WTC11 (cell line): ENCODE measurements around the gene C16orf46. TPM values are rescaled to one million over a fixed set of nuclear protein-coding genes. Genes with fewer than 3 reads are reported as not detected.

Experiments
- ATF3 ChIP-seq: sonication (generic); formaldehyde crosslinking; conservative IDR thresholded peaks from 2 replicates; pipeline ENCODE4 v1.8.1; 2022; ENCODE audit warnings: mild to moderate bottlenecking, missing genetic modification reagents
- ATF6 ChIP-seq: sonication (generic); formaldehyde crosslinking; IDR thresholded peaks from 2 replicates; pipeline ENCODE4 v1.8.1; 2023; ENCODE audit warnings: mild to moderate bottlenecking, missing genetic modification reagents
- IRF2 ChIP-seq: sonication (generic); formaldehyde crosslinking; IDR thresholded peaks from 2 replicates; pipeline ENCODE4 v1.8.0; 2022; ENCODE audit warnings: low read depth, missing genetic modification reagents, borderline replicate concordance
- JUN ChIP-seq: sonication (generic); formaldehyde crosslinking; IDR thresholded peaks from 2 replicates; pipeline ENCODE4 v1.8.0; 2023; ENCODE audit warnings: mild to moderate bottlenecking, missing genetic modification reagents
- NR2C2 ChIP-seq: sonication (generic); formaldehyde crosslinking; IDR thresholded peaks from 2 replicates; pipeline ENCODE4 v1.8.0; 2022; ENCODE audit warnings: mild to moderate bottlenecking, missing genetic modification reagents
- PRRX2 ChIP-seq: fragments of 250-450 bp; sonication (Bioruptor Pico); IDR thresholded peaks from 2 replicates; pipeline ENCODE4 v1.8.0; 2021; ENCODE audit warnings: mild to moderate bottlenecking
- SMAD4 ChIP-seq: sonication (generic); formaldehyde crosslinking; IDR thresholded peaks from 2 replicates; pipeline ENCODE4 v1.8.0; 2022; ENCODE audit warnings: mild to moderate bottlenecking, missing genetic modification reagents
- SOX15 ChIP-seq: fragments of 250-450 bp; sonication (Bioruptor Pico); IDR thresholded peaks from 2 replicates; pipeline ENCODE4 v1.9.0; 2021; ENCODE audit warnings: mild to moderate bottlenecking
- TCF7 ChIP-seq: sonication (generic); formaldehyde crosslinking; IDR thresholded peaks from 2 replicates; pipeline ENCODE4 v1.8.0; 2022; ENCODE audit warnings: mild to moderate bottlenecking, low read depth, missing genetic modification reagents, moderate library complexity
- ZBTB21 ChIP-seq: sonication (generic); formaldehyde crosslinking; IDR thresholded peaks from 2 replicates; pipeline ENCODE4 v1.8.1; 2023; ENCODE audit warnings: mild to moderate bottlenecking, missing genetic modification reagents, borderline replicate concordance
- ZBTB43 ChIP-seq: sonication (generic); formaldehyde crosslinking; IDR thresholded peaks from 2 replicates; pipeline ENCODE4 v1.8.1; 2023; ENCODE audit warnings: mild to moderate bottlenecking, missing genetic modification reagents
- ZNF671 ChIP-seq: fragments of 250-450 bp; sonication (Bioruptor Pico); IDR thresholded peaks from 2 replicates; pipeline ENCODE4 v1.8.0; 2021; ENCODE audit warnings: mild to moderate bottlenecking
- total RNA-seq: library from RNA; stranded (reverse); gene quantifications from 3 replicates; pipeline ENCODE4 v1.2.3, GENCODE V29; 2021
- TF ChIP-seq, protein P1 (sequence below): sonication (generic); formaldehyde crosslinking; IDR thresholded peaks from 2 replicates; pipeline ENCODE4 v1.8.1; 2022; ENCODE audit warnings: mild to moderate bottlenecking, moderate library complexity, missing genetic modification reagents
- TF ChIP-seq, protein P2 (sequence below): sonication (generic); formaldehyde crosslinking; IDR thresholded peaks from 2 replicates; pipeline ENCODE4 v1.8.0; 2022; ENCODE audit warnings: mild to moderate bottlenecking, missing genetic modification reagents
- TF ChIP-seq, protein P3 (sequence below): sonication (generic); formaldehyde crosslinking; IDR thresholded peaks from 2 replicates; pipeline ENCODE4 v1.8.0; 2022; ENCODE audit warnings: missing genetic modification reagents
- TF ChIP-seq, protein P4 (sequence below): sonication (generic); formaldehyde crosslinking; IDR thresholded peaks from 2 replicates; pipeline ENCODE4 v1.8.1; 2022; ENCODE audit warnings: mild to moderate bottlenecking, missing genetic modification reagents, moderate library complexity, borderline replicate concordance

The C16orf46 gene
- total RNA-seq, 1 experiment from 2014 or later = 1.2 TPM

DNA sequence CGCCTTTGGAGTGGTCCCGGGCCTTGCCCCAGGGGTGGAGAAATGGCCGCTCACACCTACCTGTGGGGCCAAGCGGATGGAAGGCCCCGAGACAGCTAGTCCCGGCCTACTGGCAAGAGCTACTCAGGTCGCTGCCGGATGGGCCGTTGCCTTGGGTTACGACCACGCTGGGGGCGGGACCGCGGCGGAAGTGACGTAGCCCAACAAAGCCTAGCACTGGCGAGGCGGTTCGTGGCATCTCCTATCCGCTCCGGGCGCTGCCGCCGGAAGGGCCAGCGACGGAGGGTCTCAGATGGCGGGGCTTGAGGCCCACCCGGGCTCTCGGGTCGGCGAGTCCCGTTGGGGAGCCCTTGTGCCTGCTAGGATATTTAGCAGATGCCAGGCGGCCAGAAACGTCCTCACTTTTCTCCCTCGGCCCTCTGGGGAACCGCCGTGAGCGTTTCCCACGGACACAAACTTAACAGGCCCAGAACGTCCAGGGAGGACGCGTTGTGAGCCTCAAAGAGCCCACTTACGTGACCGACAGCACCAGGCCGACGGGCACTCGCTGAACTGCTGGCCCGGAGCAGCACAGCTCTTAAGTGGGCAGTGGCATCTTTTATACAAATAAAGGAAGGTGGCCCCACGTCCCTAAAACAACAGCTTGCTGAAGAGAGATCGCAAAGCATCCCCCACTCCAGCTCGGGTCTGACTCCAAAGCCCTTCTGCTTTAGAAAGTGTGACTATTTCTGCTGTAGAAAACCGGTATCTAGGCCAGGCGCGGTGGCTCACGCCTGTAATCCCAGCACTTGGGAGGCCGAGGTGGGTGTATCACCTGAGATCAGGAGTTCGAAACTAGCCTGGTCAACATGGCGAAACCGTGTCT lies at the start of gene C16orf46 (continued):
- no peak for TF ChIP-seq ATF3 (CRISPR knock-in tag)
- no peak for TF ChIP-seq JUN (CRISPR knock-in tag)
- TF ChIP-seq SMAD4 (CRISPR knock-in tag) = no peak
- no peak for TF ChIP-seq SOX15 (CRISPR knock-in tag)
- TF ChIP-seq ZNF671 (CRISPR knock-in tag) = no peak
- TF ChIP-seq, protein P1, sequence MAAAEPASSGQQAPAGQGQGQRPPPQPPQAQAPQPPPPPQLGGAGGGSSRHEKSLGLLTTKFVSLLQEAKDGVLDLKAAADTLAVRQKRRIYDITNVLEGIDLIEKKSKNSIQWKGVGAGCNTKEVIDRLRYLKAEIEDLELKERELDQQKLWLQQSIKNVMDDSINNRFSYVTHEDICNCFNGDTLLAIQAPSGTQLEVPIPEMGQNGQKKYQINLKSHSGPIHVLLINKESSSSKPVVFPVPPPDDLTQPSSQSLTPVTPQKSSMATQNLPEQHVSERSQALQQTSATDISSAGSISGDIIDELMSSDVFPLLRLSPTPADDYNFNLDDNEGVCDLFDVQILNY (CRISPR knock-in tag) = peak; percentile 43; the same call in 1 of the 2 replicates
- TF ChIP-seq TCF7 = no peak
- TF ChIP-seq, protein P2, sequence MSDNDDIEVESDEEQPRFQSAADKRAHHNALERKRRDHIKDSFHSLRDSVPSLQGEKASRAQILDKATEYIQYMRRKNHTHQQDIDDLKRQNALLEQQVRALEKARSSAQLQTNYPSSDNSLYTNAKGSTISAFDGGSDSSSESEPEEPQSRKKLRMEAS = no peak
- no peak for TF ChIP-seq PRRX2
- no peak for TF ChIP-seq ZBTB43 (CRISPR knock-in tag)
- TF ChIP-seq ATF6 (CRISPR knock-in tag) = no peak
- TF ChIP-seq ZBTB21 (CRISPR knock-in tag) = no peak
- TF ChIP-seq, protein P3, sequence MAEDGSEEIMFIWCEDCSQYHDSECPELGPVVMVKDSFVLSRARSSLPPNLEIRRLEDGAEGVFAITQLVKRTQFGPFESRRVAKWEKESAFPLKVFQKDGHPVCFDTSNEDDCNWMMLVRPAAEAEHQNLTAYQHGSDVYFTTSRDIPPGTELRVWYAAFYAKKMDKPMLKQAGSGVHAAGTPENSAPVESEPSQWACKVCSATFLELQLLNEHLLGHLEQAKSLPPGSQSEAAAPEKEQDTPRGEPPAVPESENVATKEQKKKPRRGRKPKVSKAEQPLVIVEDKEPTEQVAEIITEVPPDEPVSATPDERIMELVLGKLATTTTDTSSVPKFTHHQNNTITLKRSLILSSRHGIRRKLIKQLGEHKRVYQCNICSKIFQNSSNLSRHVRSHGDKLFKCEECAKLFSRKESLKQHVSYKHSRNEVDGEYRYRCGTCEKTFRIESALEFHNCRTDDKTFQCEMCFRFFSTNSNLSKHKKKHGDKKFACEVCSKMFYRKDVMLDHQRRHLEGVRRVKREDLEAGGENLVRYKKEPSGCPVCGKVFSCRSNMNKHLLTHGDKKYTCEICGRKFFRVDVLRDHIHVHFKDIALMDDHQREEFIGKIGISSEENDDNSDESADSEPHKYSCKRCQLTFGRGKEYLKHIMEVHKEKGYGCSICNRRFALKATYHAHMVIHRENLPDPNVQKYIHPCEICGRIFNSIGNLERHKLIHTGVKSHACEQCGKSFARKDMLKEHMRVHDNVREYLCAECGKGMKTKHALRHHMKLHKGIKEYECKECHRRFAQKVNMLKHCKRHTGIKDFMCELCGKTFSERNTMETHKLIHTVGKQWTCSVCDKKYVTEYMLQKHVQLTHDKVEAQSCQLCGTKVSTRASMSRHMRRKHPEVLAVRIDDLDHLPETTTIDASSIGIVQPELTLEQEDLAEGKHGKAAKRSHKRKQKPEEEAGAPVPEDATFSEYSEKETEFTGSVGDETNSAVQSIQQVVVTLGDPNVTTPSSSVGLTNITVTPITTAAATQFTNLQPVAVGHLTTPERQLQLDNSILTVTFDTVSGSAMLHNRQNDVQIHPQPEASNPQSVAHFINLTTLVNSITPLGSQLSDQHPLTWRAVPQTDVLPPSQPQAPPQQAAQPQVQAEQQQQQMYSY = no peak
- TF ChIP-seq IRF2 (CRISPR knock-in tag) = no peak
- TF ChIP-seq, protein P4, sequence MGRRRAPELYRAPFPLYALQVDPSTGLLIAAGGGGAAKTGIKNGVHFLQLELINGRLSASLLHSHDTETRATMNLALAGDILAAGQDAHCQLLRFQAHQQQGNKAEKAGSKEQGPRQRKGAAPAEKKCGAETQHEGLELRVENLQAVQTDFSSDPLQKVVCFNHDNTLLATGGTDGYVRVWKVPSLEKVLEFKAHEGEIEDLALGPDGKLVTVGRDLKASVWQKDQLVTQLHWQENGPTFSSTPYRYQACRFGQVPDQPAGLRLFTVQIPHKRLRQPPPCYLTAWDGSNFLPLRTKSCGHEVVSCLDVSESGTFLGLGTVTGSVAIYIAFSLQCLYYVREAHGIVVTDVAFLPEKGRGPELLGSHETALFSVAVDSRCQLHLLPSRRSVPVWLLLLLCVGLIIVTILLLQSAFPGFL (CRISPR knock-in tag) = peak; percentile 74; the same call in 1 of the 2 replicates
- TF ChIP-seq NR2C2 (CRISPR knock-in tag) = no peak
